HepG2 (cell line): Measurements from ENCODE around the gene CLEC16A. TPM values are rescaled to one million over a fixed set of nuclear protein-coding genes. Genes with fewer than 3 reads are reported as not detected.

Experiments
- ATAC-seq: fragments of 200-7000 bp; cut with Tn5 transposase; 3 replicates; pipeline ENCODE4 v1.9.1; 2020; ENCODE audit warnings: mild to moderate bottlenecking, moderate library complexity
- BruUV-seq: library from RNA; stranded (reverse); fragments of 400-500 nt; replicated peaks from 2 replicates; lab custom pipeline; 2021; lab: Mats Ljungman, UMichigan
- CTCF ChIA-PET: fragments of 300-600 bp; formaldehyde crosslinking; extraction: SDS; loops from one replicate; lab custom pipeline; 2021; ENCODE audit warnings: low total read pairs, inconsistent platforms, low intra/inter-chr PET ratio; lab: Yijun Ruan, JAX
- POLR2A ChIA-PET: fragments of 350-600 bp; sonication (Branson Sonifier 250); formaldehyde crosslinking; loops from one replicate; lab custom pipeline; 2020; ENCODE audit warnings: antibody characterized with exemption, inconsistent platforms; lab: Yijun Ruan, JAX
- DNase-seq: peaks from one replicate; pipeline ENCODE4 v3.0.0-alpha.2; 2015; ENCODE audit warnings: low spot score
- FAIRE-seq: peaks from 3 replicates; lab custom pipeline; 2011; peaks lifted over from hg19 to GRCh38; lab: Jason Lieb, UNC
- H2AFZ ChIP-seq: one replicate; pipeline ENCODE4 v1.6.1; 2011; ENCODE audit warnings: low read length, inconsistent platforms
- H3K27ac ChIP-seq: fragments of 300-600 bp; 3 replicates; pipeline ENCODE4 v1.8.0; 2011; ENCODE audit warnings: mixed run types, mild to moderate bottlenecking, mixed read lengths, low read length, inconsistent platforms; ENCODE audit not compliant: insufficient read depth; ENCODE audit errors: extremely low read length
- H3K27me3 ChIP-seq, 2 experiments: fragments of 200-600 bp in 1 of 2; 2 replicates in 1 of 2; 3 replicates in 1 of 2; pipeline versions ENCODE4 v1.6.0 to v1.8.0; 2011; ENCODE audit warnings: low read length in 2 of 2, mild to moderate bottlenecking in 2 of 2, moderate library complexity in 2 of 2, inconsistent platforms in 1 of 2; ENCODE audit not compliant: insufficient read depth in 2 of 2, control insufficient read depth in 1 of 2
- H3K36me3 ChIP-seq, 2 experiments: fragments of 200-600 bp in 1 of 2; replicated peaks in 1 of 2; 2 replicates in 1 of 2; 3 replicates in 1 of 2; pipeline versions ENCODE4 v1.5.1 to v1.8.0; 2011; ENCODE audit warnings: low read length in 2 of 2, inconsistent platforms in 1 of 2; ENCODE audit not compliant: insufficient read depth in 2 of 2, control insufficient read depth in 1 of 2
- H3K4me1 ChIP-seq: 2 replicates; pipeline ENCODE4 v1.5.1; 2012; ENCODE audit warnings: low read length, inconsistent platforms; ENCODE audit not compliant: insufficient read depth
- H3K4me2 ChIP-seq: 2 replicates; pipeline ENCODE4 v1.6.0; 2011; ENCODE audit warnings: low read depth, low read length, inconsistent platforms
- H3K4me3 ChIP-seq, 3 experiments: fragments of 200-600 bp in 1 of 3; sonication (generic), shearing (Covaris generic) in 1 of 3; replicated peaks in 1 of 3; 2 replicates each; pipeline ENCODE4 v1.5.1; 2011 to 2016; ENCODE audit warnings: low read length in 3 of 3, inconsistent platforms in 2 of 3, low read depth in 2 of 3, mild to moderate bottlenecking in 2 of 3, control low read depth in 1 of 3, mixed read lengths in 1 of 3; ENCODE audit not compliant: insufficient read depth in 1 of 3
- H3K79me2 ChIP-seq: one replicate; pipeline ENCODE4 v1.6.1; 2011; ENCODE audit warnings: low read length, inconsistent platforms; ENCODE audit not compliant: insufficient read depth
- H3K9ac ChIP-seq: 2 replicates; pipeline ENCODE4 v1.6.0; 2011; ENCODE audit warnings: mild to moderate bottlenecking, low read depth, low read length, inconsistent platforms; ENCODE audit not compliant: insufficient read depth
- H3K9me3 ChIP-seq: 2 replicates; pipeline ENCODE4 v1.5.1; 2012; ENCODE audit warnings: mild to moderate bottlenecking, low read length
- H4K20me1 ChIP-seq: 2 replicates; pipeline ENCODE4 v1.6.0; 2011; ENCODE audit warnings: inconsistent platforms, mild to moderate bottlenecking, low read length, moderate library complexity; ENCODE audit not compliant: insufficient read depth
- ADNP ChIP-seq: sonication (generic); formaldehyde crosslinking; IDR thresholded peaks from 2 replicates; pipeline ENCODE4 v1.4.0; 2020; ENCODE audit warnings: missing genetic modification reagents
- ARNTL ChIP-seq: sonication (generic); formaldehyde crosslinking; IDR thresholded peaks from 2 replicates; pipeline ENCODE4 v1.4.0; 2020; ENCODE audit warnings: mild to moderate bottlenecking, missing genetic modification reagents
- BRD4 ChIP-seq: sonication (generic); formaldehyde crosslinking; IDR thresholded peaks from 2 replicates; pipeline ENCODE4 v1.4.0; 2020; ENCODE audit warnings: missing genetic modification reagents
- CBX2 ChIP-seq, 2 experiments: fragments of 200-600 bp in 1 of 2; sonication (generic); formaldehyde crosslinking in 1 of 2; IDR thresholded peaks; 2 replicates each; pipeline versions ENCODE4 v1.7.0 to v1.8.1; 2018 to 2022; ENCODE audit warnings: low read depth in 2 of 2, low read length in 1 of 2, mild to moderate bottlenecking in 1 of 2, missing genetic modification reagents in 1 of 2
- FLYWCH1 ChIP-seq: sonication (generic); formaldehyde crosslinking; IDR thresholded peaks from 2 replicates; pipeline ENCODE4 v1.8.1; 2023; ENCODE audit warnings: mild to moderate bottlenecking, missing genetic modification reagents
- FOXK2 ChIP-seq: fragments of 450-650 bp; IDR thresholded peaks from 2 replicates; pipeline ENCODE4 v1.6.1; 2016
- NR2C2 ChIP-seq: sonication (generic); formaldehyde crosslinking; IDR thresholded peaks from 2 replicates; pipeline ENCODE4 v1.4.0; 2020; ENCODE audit warnings: missing genetic modification reagents, mild to moderate bottlenecking, moderate library complexity, borderline replicate concordance
- SMAD9 ChIP-seq: sonication (generic); formaldehyde crosslinking; IDR thresholded peaks from 2 replicates; pipeline ENCODE4 v1.5.1; 2020; ENCODE audit warnings: mild to moderate bottlenecking, missing genetic modification reagents
- TCF12 ChIP-seq, 2 experiments: fragments of 450-650 bp in 1 of 2; sonication (generic) in 1 of 2; formaldehyde crosslinking in 1 of 2; IDR thresholded peaks; 2 replicates each; pipeline versions ENCODE4 v1.6.1 to v1.8.0; 2017 to 2022; ENCODE audit warnings: antibody characterized with exemption in 1 of 2, mild to moderate bottlenecking in 1 of 2, missing genetic modification reagents in 1 of 2, moderate library complexity in 1 of 2
- ZHX2 ChIP-seq, 2 experiments: sonication (generic) in 1 of 2; formaldehyde crosslinking in 1 of 2; IDR thresholded peaks; 2 replicates each; pipeline versions ENCODE4 v1.6.1 to v1.9.0; 2014 to 2022; ENCODE audit warnings: antibody characterized with exemption in 1 of 2, borderline replicate concordance in 1 of 2, inconsistent platforms in 1 of 2, low read depth in 1 of 2, missing genetic modification reagents in 1 of 2
- ZNF136 ChIP-seq: sonication (generic); formaldehyde crosslinking; IDR thresholded peaks from 2 replicates; pipeline ENCODE4 v1.8.1; 2022; ENCODE audit warnings: low read depth, mild to moderate bottlenecking, moderate library complexity, missing genetic modification reagents
- ZNF558 ChIP-seq: sonication (generic); formaldehyde crosslinking; IDR thresholded peaks from 2 replicates; pipeline ENCODE4 v1.9.0; 2022; ENCODE audit warnings: mild to moderate bottlenecking, missing genetic modification reagents, borderline replicate concordance
- ZNF672 ChIP-seq: sonication (generic); formaldehyde crosslinking; IDR thresholded peaks from 2 replicates; pipeline ENCODE4 v1.8.1; 2022; ENCODE audit warnings: missing genetic modification reagents
- WGBS: methylation state at CpG from one replicate; pipeline ENCODE4 v1.1.6; 2017; ENCODE audit warnings: low lambda C conversion rate; 5-methylcytosine and 5-hydroxymethylcytosine counted together
- in situ Hi-C: cut with HindIII; loops from 2 replicates; pipeline ENCODE4 v1.10.0; 2017; ENCODE audit warnings: low pct_unique_long_range_greater_than_20kb; ENCODE audit not compliant: extremely low pct_ligation_motif_present
- intact Hi-C: fragments of 100-400 bp; cut with micrococcal nuclease; formaldehyde crosslinking; loops from one replicate; pipeline ENCODE4 v1.10.0; 2022; ENCODE audit not compliant: unreplicated experiment
- polyA plus RNA-seq, 8 experiments: library from polyadenylated mRNA; depleted of rRNA in 3 of 8; stranded (reverse) in 7 of 8; unstranded in 1 of 8; fragments of >200 nt; fragmentation: Illumina TruSeq in 4 of 8; extraction: Trizol in 4 of 8; gene quantifications; 2 replicates each; pipeline versions ENCODE4 v1.2.1 to v1.2.3, GENCODE V29; 2011 to 2016; ENCODE audit warnings: low read depth in 4 of 8, missing spikeins in 1 of 8, mixed read lengths in 1 of 8; ENCODE audit not compliant: insufficient read depth in 1 of 8
- total RNA-seq, 5 experiments: library from RNA; depleted of rRNA; stranded (reverse); fragments of >200 nt; fragmentation: Illumina TruSeq; extraction: Trizol; gene quantifications; 2 replicates each; pipeline ENCODE4 v1.2.3, GENCODE V29; 2016; ENCODE audit warnings: low read depth in 1 of 5

Gene CLEC16A
- total and polyA plus RNA-seq, 2 of the 13 experiments (the other 11 are each of a cell fraction or from before 2014, with no cell fraction given) = 8.5 to 10.3 TPM

GRCh38 chr16:11127610-11128195, 183.3 kb downstream of the CLEC16A start:
- intact Hi-C loops = no loop called here
- no peak overlapping the region for H3K4me2 ChIP-seq
- H3K4me1 ChIP-seq = peaks cover 23% of the 10 kb centered on the region
- H3K79me2 ChIP-seq = no peaks in the 10 kb centered on the region
- no peaks in the 10 kb centered on the region for H4K20me1 ChIP-seq
- H3K9ac ChIP-seq = no peak overlapping the region
- no peak for DNase-seq
- no peak for ATAC-seq
- 91% methylated on average over 7 of the region's 7 CpGs for WGBS
- TF ChIP-seq ZNF558 (CRISPR knock-in tag) = no peak
- no peak for TF ChIP-seq SMAD9 (CRISPR knock-in tag)
- no peak for TF ChIP-seq BRD4 (CRISPR knock-in tag)
- no peak for TF ChIP-seq TCF12 (IDR thresholded peaks at IDR 0.05)
- no peak for TF ChIP-seq TCF12 (CRISPR knock-in tag; IDR thresholded peaks at IDR 0.05)
- TF ChIP-seq ADNP (CRISPR knock-in tag) = no peak
- TF ChIP-seq CBX2 (IDR thresholded peaks at IDR 0.05; ENCODE audit: low read depth, low read length) = no peak
- no peak for TF ChIP-seq CBX2 (CRISPR knock-in tag; IDR thresholded peaks at IDR 0.05; ENCODE audit: low read depth)
- no peak for TF ChIP-seq FOXK2
- no peak for TF ChIP-seq ZNF672 (CRISPR knock-in tag)
- TF ChIP-seq ZHX2 (IDR thresholded peaks at IDR 0.05; ENCODE audit: low read depth) = no peak
- TF ChIP-seq ZHX2 (CRISPR knock-in tag; IDR thresholded peaks at IDR 0.05; ENCODE audit: borderline replicate concordance) = no peak
- TF ChIP-seq ARNTL = no peak
- TF ChIP-seq NR2C2 (CRISPR knock-in tag) = no peak
- no peak for TF ChIP-seq ZNF136
- no peak for TF ChIP-seq FLYWCH1 (CRISPR knock-in tag)
- no peak overlapping the region for H3K27ac ChIP-seq
- ChIA-PET CTCF (no interaction called here), POLR2A (no interaction called here)
- FAIRE-seq = no peak
- in situ Hi-C loops = no loop called here
- peaks cover 6 to 14% of the 10 kb centered on the region in 2 experiments; a peak in 4 of 5 replicates for H3K36me3 ChIP-seq
- no peak overlapping the region for H3K4me3 ChIP-seq
- H2AFZ ChIP-seq = no peak overlapping the region
- BruUV-seq = no TSS peak
- H3K9me3 ChIP-seq = no peaks in the 10 kb centered on the region
- no peaks in the 10 kb centered on the region for H3K27me3 ChIP-seq
